Smooth muscle cell of bladder (primary cell): ENCODE data around the gene WFDC8. TPM values are rescaled to one million over a fixed set of nuclear protein-coding genes. Genes with fewer than 3 reads are reported as not detected.

ENCODE experiments used
- total RNA-seq: library from RNA; depleted of rRNA; stranded (reverse); fragments of >200 nt; gene quantifications from 2 replicates; pipeline ENCODE4 v1.2.3, GENCODE V29; 2014

WFDC8 gene
- not detected in 2 replicates for total RNA-seq

DNA sequence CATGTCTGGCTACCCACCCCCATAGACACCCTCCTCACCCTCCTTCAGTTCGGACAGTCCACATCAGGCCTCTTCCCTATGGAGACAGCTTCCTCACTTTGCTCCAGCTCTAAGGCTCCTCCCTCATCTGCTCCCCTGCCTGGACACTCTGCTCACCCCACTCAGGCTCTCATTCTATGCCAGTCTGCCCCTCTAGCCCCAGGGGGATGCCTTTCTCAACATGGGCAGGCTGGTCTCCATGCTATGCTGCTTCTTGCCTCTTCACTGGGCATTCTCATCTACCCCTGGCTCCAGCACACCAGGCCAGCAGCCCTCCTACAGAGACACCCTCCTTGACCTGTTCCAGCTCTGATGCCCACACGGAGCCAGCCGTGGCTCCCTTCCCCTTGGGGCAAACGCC, at the start of gene WFDC8:
WFDC8 (minus strand) TSS at position 101 of the 400 bp plus-strand sequence; CDS start at position 64, 37 bp downstream.

DNA sequence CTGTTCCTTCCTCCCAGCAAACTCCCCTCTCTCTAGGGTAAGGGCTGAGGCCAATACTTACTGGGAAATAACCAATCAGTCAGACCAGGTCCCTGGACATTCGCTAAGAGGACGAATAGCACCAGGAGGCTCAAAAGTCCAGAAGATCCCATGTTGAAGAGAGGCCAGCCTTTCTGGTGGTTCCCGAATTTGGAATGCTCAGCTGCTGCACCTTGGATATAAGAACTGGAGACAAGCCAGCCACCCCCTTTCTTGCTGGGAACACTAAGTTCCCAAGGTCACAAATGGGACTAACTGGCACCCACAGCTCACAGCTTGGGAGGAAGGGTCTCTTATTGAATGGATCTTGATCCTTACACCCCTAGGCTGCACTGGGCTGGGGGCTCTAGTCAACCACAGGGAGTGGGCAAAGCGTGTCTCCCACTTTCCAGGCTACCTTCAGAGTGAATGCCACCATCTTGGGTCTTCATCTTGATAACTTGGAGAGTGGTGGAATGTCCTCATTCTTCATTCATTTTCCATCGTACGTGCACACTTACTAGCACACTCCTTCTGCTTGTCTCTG, 31.8 kb downstream of the WFDC8 start, which contains the start of gene EPPIN:
EPPIN (minus strand) TSS at position 196 of the 565 bp plus-strand sequence; CDS start at position 152, 44 bp downstream.

DNA sequence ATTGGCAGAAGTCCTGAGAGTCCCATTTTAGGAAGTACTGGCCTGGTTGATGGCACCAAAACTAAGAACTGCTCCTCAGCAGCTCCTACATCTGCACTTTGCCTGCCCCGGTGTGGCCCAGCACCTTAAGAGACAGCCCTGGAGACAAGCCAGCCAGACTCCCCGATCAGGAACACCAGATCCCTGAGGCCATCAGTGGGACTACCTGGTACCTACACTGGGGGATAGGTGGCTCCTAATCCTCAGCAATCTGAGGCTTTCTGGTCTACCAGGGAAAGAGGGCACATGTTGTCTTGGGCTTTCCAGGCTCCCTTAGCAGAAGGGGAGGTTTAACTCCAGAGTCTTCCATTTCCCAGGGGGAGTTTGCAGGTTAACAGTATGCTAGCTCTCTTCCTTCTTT, 39.7 kb downstream of the WFDC8 start, which contains the start of gene WFDC6:
WFDC6 (minus strand) TSS at position 101 of the 400 bp plus-strand sequence; CDS start at position 26, 75 bp downstream.

DNA sequence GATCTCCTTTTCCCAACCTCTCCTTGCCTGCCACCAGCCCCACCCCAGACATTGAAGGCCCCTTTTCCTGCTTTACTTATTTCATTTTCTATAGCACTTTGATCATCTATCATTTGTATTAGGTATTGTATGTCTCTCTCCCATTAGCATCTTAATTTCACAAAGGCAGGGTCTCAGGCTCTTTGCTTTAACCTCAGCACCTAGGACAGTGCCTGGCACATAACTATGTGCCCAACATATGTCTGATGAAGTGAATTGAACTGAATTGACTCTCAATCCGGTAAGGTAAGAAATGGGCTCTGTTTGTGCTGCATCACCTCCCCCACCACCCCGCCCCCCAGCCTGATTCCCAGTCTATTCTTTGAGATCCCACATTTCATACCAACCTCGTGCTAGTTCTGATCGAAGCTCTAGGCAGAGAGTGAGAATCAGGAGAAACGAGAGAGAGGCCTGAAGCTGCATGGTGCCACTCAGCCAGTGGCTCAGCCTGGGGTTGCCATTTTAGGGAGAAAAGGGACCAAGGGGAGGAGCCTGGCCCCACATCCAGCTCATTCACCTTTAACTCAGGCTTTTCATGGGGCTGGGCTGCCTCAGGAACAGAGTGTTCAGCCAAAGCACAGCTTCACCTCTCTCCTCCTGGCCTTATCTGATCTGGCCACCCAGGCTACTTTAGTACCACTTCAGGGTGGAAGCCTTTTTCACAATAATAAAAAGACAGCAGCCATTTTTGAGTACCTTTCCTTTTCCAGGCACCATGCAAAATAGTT, 63.8 kb downstream of the WFDC8 start, which contains the start of gene SPINT3:
SPINT3 (minus strand) TSS at position 476 of the 767 bp plus-strand sequence; CDS start at position 462, 14 bp downstream.

Other genes starting within 250 kb of the WFDC8 start
- gene SDC4, start 230.9 kb downstream of the WFDC8 start, total RNA-seq: 98.4 and 102 TPM in 2 replicates
- gene SYS1, start 216.1 kb downstream of the WFDC8 start, total RNA-seq: 18.6 and 28.5 TPM in 2 replicates
- gene TP53TG5, start 201.0 kb downstream of the WFDC8 start, total RNA-seq: under 0.01 TPM in 1 of 2 replicates, not detected in the other
- gene DBNDD2, start 171.0 kb downstream of the WFDC8 start, total RNA-seq: 0.71 and 1.1 TPM in 2 replicates
- 21.6 and 23.3 TPM in 2 replicates for gene PIGT, start 163.1 kb downstream of the WFDC8 start, total RNA-seq
- not detected in 2 replicates for gene WFDC2, start 109.5 kb downstream of the WFDC8 start, total RNA-seq
- not detected in 2 replicates for gene SPINT3, start 63.7 kb downstream of the WFDC8 start, total RNA-seq
- not detected in 2 replicates for gene WFDC6, start 39.8 kb downstream of the WFDC8 start, total RNA-seq
- gene EPPIN, start 31.9 kb downstream of the WFDC8 start, total RNA-seq: not detected in 2 replicates
- not detected in 2 replicates for gene WFDC10A, start 50.5 kb upstream of the WFDC8 start, total RNA-seq
- gene WFDC9, start 52.0 kb upstream of the WFDC8 start, total RNA-seq: not detected in 2 replicates
- not detected in 2 replicates for gene WFDC11, start 91.0 kb upstream of the WFDC8 start, total RNA-seq
- not detected in 2 replicates for gene WFDC13, start 122.8 kb upstream of the WFDC8 start, total RNA-seq
- gene WFDC10B, start 125.7 kb upstream of the WFDC8 start, total RNA-seq: 0.14 TPM in 1 of 2 replicates, not detected in the other
- not detected in 2 replicates for gene SPINT4, start 143.1 kb upstream of the WFDC8 start, total RNA-seq
- 0.57 and 0.65 TPM in 2 replicates for gene WFDC3, start 212.6 kb upstream of the WFDC8 start, total RNA-seq
- gene DNTTIP1, start 212.7 kb upstream of the WFDC8 start, total RNA-seq: 18.5 and 25.2 TPM in 2 replicates
- gene UBE2C, start 233.4 kb upstream of the WFDC8 start, total RNA-seq: 3.6 and 4.3 TPM in 2 replicates
- gene TNNC2, start 248.0 kb upstream of the WFDC8 start, total RNA-seq: 1.00 and 1.1 TPM in 2 replicates